Myometrial cell (primary cell): ENCODE measurements around the gene FAM200B. TPM values are rescaled to one million over a fixed set of nuclear protein-coding genes. Genes with fewer than 3 reads are reported as not detected.

Source experiments
- total RNA-seq: library from RNA; depleted of rRNA; stranded (reverse); fragments of >200 nt; gene quantifications from 2 replicates; pipeline ENCODE4 v1.2.3, GENCODE V29; 2015

The FAM200B gene
- total RNA-seq, result 25.9 and 30.7 TPM in 2 replicates

DNA sequence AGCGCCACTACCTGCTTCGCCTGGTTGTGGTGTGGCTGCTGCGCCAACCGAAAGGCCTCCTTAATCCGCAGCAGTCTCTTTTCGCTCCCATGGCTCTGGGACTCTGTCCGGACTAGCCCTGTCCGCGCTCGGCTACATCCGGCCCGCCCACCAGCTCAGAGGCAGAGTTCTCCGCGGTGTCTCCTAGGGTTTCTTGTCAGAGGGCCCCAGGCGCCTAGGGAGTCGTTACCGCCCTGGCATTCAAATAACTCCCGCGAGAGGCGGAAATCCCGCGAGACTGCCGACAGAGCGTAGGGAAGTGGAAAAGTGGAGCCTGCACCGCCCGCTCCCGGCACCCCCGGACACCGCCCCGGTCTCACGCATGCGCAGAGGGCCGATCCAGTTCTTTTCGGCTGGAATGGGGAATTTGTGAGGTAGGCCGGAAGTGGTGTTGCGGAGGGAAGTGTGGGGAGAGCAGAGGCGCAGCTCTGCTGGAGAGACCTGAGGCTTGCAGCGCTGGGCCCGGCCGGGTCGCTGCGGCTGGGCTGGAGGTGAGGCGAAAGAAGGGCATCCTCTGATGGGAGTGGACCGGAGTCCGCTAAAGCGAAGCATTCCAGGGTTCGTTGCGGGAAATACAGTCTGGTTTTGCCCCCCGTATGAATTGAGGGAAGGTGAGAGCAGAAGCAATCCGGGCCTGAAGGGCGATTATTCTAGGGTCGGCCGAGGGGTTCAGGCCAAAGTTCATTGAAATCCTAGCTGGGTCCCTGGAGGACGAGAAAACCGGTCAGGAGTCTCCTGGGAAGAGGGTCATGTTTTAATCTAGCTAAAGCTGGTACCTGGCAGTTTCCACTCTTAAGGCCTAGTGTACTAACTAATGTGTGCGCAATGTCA is at the start of gene FAM200B:
TSS of gene FAM200B (plus strand) at position 456 of the 870 bp plus-strand sequence. CDS start 5,151 bp downstream, outside the sequence.

DNA sequence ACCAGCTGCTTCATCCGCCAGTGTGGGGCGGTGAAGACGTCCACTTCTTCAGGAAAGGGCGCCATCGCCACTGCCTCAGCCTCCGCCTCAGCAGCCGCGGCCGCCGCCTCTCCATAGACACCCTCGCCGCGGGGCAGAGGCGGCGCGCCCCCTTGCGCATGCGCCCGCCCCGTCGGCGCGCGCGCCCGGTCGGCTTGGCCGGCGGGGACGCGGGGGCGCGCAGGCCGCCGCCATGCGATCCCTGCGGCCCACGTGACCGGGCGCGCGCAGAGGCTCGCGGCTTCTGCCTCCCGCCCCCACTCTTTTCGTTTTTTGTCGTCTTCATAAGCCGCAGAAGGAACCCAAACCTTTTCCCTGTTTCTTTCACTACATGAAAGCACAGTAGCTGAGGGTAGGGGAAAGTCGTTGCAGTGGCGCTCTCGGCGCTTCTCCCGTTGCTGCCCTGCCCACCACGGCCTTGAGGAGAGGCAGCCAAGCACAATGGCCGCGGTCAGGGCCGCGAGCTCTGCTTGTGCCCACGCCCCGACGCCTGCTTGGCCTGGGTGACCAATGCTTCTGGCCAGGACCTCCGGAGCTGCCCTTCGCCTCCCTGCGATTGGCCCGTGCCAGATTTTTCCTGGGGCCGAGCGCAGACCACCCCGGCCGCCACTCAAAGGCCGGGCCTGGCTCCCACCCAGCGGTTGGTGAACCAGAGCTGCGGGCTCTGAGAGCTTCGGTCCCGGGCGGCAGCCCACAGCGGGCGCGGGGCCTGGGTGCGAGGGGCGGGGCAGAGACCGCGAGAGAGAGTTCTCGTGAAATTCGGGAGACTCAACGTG is 26.2 kb upstream of the FAM200B start, which contains the start of gene FBXL5:
TSS of gene FBXL5 (minus strand) at position 135 of the 815 bp plus-strand sequence. CDS start at position 65, 70 bp downstream.

DNA sequence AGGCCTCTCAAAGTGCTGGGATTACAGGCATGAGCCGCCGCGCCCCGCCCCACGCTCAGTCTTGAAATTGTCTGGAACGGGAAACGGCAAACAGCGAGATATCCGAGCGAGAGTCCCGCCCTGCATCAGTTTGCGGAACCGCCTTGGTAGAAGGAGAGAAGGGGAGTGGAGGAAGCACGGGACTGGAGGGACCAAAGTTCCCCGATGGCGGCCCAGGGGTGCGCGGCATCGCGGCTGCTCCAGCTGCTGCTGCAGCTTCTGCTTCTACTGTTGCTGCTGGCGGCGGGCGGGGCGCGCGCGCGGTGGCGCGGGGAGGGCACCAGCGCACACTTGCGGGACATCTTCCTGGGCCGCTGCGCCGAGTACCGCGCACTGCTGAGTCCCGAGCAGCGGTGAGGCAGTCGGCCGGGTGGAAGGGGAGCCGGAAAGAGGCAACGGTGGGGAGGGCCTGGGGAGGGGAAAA is 21.3 kb downstream of the FAM200B start, which contains the start of gene BST1:
TSS of gene BST1 (plus strand) at position 125 of the 463 bp plus-strand sequence. CDS start at position 205, 80 bp downstream.

Other genes starting within 250 kb of the FAM200B start
- gene CC2D2A, start 211.9 kb upstream of the FAM200B start, total RNA-seq, result 27.6 and 28.3 TPM in 2 replicates
- gene FBXL5, start 26.5 kb upstream of the FAM200B start, total RNA-seq, result 92.3 and 102 TPM in 2 replicates
- 4.9 and 8.9 TPM in 2 replicates for gene BST1, start 21.2 kb downstream of the FAM200B start, total RNA-seq
- gene CD38, start 96.5 kb downstream of the FAM200B start, total RNA-seq, result not detected in 2 replicates